ENCODE data around the gene HSD17B12.

Gene HSD17B12

GRCh38 chr11:43874738-43875137 is 194.2 kb downstream of the HSD17B12 start:
- no peak for DNase-seq

DNA sequence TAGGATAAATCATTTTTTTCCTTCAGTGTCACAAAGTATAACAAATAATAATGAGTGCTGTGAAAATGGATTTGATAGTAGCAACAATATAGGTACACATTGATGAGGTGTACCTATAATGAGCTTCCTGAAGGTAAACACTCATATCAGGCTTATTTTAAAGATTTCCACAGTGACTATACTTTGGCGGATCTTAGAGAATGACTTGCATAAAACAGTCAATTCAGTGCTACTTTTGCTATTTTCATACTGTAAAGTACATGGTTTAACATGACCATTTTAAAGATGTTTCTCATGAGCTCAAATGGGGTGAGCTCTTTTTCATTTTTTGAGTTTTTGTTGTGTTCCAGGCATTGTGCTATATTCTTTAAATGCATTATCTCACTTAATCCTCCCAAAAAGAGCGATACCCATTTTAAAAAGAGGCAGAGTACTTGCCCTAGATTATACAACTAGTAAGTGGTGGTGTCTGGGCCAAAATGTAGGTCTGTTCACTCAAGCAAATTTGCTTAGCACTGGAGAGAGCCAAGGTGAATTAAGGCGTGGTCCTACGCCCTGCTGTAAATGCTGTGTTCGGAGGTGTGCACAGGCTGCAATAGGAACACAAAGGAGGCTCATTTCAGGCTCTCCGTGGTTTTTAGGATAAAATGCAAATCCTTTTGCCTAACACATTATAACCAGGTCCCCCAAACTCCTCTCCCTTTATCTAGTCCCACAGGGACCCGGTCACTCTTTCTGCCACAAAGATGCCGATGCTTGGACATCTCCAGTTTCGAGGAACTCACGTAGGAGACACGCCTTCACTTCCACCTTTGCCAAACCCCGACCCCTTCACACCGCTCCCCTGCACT is 199.5 kb downstream of the HSD17B12 start:
- no peak for DNase-seq

DNA sequence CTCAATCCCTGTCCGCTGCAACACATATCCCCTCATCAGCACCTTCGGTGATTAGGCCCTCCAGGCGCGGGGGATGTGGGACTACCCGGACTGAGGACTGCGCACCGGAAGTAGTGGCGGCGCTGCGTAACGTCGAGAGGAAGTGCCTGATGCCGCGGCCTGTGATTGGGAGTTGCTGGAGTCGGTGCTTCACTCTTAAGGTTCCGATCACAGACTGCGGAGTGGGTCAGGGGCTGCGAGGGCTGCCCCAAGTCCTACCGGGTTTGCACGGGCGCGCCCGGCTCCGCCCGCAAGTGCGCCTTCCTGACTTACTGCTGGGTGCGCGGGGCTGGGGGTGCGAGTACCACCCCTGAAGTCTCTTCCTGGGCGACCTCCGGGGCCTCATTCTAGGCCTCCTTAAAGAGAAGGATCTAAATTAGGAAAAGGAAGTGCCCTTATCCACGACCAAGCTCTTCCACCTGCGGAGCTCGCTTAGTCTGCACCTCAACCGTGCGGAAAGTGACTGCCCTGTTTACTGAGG is 200.2 kb downstream of the HSD17B12 start, which contains the start of gene ALKBH3:
Gene ALKBH3 (plus strand): TSS at position 192 of the 520 bp plus-strand sequence. CDS start 1,822 bp downstream, outside the sequence.
- DNase-seq, result peak; percentile 97

DNA sequence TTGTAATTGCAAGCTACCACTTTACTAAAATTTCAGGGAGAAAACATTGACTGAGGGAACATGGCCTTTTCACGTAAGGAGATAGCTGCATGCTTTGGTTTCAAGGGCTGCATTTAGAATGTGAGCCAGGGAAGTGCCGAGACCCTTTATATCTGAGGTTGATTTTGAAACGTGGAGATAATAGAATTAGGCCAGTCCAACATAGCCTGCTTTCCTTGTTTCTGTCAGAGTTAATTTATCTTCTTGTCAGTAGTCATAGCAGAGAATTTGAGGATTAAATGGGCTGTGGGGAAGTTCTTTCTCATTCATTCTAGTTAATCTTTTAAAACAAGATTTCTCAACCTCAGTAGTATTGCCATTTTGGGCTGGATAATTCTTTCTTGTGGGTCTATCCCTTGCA is 212.3 kb downstream of the HSD17B12 start:
- DNase-seq, result no peak

GRCh38 chr11:43894546-43894945 is 214.0 kb downstream of the HSD17B12 start:
- no peak for DNase-seq

DNA sequence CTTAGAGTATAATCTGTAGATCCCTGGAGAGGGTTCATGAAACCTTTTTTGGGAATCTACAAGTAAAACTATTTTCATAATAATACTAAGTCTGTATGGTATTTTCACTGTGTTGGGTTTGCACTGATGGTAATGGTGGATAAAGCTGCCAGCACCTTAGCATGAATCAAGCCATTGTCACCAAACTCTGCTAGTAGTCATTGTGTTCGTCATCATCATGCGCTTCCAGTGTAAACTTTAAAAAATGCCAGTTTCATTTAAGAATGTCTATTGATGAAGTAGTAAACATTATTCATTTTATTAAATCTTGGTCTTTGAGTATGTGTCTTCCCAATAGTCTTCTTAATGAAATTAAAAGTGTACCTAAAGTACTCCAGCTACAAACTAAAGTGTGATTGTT is 215.1 kb downstream of the HSD17B12 start:
- no peak for DNase-seq

DNA sequence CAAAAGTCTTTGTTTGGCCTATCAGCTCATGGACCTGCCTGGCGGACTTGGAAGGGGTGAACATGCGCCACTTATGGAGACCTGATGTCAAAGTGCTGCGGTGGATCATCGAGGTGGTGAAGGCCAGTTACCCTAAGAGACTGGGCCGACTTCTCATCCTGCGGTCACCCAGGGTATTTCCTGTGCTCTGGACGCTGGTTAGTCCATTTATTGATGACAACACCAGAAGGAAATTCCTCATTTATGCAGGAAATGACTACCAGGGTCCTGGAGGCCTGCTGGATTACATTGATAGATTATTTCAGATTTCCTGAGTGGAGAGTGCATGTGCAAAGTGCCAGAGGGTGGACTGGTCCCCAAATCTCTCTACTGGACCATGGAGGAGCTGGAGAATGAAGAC is 218.0 kb downstream of the HSD17B12 start:
- no peak for DNase-seq

DNA sequence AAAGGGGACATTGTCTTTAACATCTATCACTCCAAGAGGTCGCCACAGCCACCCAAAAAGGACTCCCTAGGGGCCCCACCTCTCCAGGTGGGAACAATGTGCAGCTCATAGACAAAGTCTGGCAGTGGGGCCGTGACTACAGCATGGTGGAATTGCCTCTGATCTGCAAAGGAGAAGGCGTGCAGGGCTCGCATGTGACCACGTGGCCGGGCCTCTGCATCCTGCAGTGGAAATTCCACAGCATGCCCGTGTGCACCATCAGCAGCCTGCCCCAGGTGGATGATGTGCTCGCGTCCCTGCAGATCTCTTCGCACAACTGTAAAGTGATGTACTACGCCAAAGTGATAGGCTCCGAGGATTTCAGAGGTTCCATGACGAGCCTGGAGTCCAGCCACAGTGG is 218.6 kb downstream of the HSD17B12 start:
- DNase-seq, result no peak

DNA sequence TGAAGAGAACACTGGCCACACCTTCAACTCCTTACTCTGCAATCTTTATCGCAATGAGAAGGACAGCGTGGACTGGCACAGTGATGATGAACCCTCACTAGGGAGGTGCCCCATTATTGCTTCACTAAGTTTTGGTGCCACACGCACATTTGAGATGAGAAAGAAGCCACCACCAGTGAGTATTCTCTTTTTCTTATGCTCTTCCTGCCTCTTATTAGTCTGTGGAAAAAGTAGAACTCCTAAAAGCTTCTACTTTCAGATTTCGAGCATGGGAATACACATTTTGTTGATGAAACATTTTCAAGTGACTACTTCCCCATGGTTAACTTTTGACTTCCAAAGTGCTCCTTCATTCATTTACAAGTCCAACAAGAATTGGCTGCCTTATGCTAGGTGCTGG is 221.0 kb downstream of the HSD17B12 start:
- no peak for DNase-seq

DNA sequence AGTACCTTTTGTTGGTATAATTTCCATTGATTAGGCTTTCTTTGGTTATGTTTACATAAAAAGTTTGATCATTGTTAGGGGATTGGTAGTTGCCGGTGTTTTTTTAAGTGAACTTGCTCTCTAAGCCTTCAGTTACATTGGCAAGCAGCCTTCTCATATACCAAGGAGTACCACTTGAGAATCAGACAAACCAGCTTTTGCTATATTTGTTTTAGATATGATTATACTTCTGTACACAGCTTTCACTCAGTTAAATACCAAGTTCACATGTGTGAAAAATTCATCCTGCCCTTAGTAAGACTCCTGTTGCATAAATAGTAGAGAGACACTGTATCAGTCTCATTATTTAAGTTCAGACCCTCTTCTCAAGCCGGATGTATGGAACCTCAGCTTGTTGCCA is 222.5 kb downstream of the HSD17B12 start:
- no peak for DNase-seq

DNA sequence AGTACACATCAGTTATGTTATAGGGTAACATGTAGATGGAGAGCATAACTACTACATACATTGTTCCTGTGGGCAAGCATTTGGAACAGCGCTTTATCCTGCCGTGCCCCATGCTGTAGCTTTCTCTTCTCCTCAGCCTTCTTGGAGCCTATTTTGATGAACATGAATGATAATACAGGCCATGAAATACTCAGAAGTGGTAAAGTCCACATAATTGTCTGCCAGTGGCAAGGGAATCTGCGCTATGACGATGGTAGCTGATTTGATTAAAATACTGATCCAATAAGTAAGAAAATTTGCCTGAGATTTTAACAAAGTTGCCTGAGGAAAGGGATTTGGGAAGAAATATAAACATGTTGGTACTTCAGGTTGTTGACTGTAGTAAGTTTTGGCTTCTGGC is 223.4 kb downstream of the HSD17B12 start:
- DNase-seq, result no peak

- DNase-seq, result no peak
Measured at GRCh38 chr11:43904742-43905535, 224.4 kb downstream of the HSD17B12 start.

DNA sequence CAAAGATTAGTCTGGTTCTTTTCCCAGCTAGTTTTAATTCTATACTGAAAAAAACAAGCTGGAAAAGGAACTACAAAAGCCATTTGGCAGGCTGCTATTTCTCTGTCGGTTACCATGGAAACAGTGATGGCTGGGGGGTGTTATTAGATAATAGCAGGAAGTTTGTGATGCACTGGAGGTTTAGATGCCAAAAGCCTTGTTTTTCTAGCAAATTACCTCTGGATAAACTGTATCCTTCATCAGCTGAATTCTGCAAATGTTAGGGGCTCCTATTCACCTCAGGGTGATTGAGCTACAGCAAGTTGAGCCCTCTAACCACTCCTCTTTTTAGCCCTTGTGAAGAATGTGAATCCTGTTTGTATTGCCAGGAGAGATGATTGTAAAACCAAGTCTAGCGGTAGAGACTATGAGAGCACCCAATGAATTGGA is 225.3 kb downstream of the HSD17B12 start:
- peak; percentile 23 for DNase-seq

All from hematopoietic multipotent progenitor cell treated with erythropoietin and hydrocortisone succinate and interleukin-3 and kit ligand, for 6 days (in vitro differentiated cells).